ENCODE data around the gene LYVE1.

LYVE1 gene, protein sequence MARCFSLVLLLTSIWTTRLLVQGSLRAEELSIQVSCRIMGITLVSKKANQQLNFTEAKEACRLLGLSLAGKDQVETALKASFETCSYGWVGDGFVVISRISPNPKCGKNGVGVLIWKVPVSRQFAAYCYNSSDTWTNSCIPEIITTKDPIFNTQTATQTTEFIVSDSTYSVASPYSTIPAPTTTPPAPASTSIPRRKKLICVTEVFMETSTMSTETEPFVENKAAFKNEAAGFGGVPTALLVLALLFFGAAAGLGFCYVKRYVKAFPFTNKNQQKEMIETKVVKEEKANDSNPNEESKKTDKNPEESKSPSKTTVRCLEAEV

DNA sequence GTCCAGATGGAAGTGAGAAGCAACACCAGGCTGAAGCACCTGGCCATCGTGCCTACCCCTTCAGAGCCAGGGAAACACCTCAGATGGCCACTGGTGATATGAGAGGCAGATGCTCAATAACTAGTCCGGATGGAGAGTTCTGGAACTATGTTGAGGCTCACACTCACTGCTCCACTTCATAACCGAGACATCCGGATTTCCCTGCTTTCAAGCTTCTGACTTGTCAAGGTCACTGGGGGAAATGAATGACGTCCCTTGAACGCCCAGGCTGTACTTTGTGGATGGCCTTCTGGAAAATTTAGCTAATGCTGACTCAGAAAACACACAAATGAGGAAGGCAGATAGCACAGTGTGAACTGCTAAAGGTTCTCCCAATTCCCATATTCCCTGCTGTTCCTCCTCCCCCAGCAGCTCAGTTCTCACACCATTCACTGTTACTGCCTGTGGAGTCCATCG, at the start of gene LYVE1:
LYVE1 (minus strand) TSS at position 180 of the 456 bp plus-strand sequence; CDS start at position 47, 133 bp downstream.
- no peak within 1 kb of the TSS for H3K27ac ChIP-seq (ENCODE audit: low read length)
- no peak within 1 kb of the TSS for H3K4me3 ChIP-seq (ENCODE audit: low read length)
- H4K20me1 ChIP-seq (ENCODE audit: insufficient read depth, low read length), result no peaks in the 10 kb centered on the region
- H3K4me1 ChIP-seq (ENCODE audit: low read length), result peaks cover 21% of the 10 kb centered on the region
- H2AFZ ChIP-seq (ENCODE audit: low read length), result no peak within 1 kb of the TSS
- H3F3A ChIP-seq (ENCODE audit: insufficient read depth, low read length), result peaks cover 19% of the 10 kb centered on the region
- no peak within 1 kb of the TSS for H3K4me2 ChIP-seq (ENCODE audit: low read depth, low read length)
- no peaks in the 10 kb centered on the region for H3K79me2 ChIP-seq (ENCODE audit: low read length)
- no peaks in the 10 kb centered on the region for H3K9me3 ChIP-seq (replicated peaks; ENCODE audit: insufficient read depth, low read length)
- H3K9me2 ChIP-seq (replicated peaks; ENCODE audit: insufficient read depth, low read length), result no peaks in the 10 kb centered on the region
- DNase-seq, result no peak
- no peaks in the 10 kb centered on the region for H3K27me3 ChIP-seq (replicated peaks; ENCODE audit: insufficient read depth, low read length)
- no peak within 1 kb of the TSS for H3K9ac ChIP-seq (ENCODE audit: low read length)
- no peaks in the 10 kb centered on the region for H3K36me3 ChIP-seq (replicated peaks; ENCODE audit: insufficient read depth, low read length)
- TF ChIP-seq EZH2phosphoT487 (IDR thresholded peaks at IDR 0.05; ENCODE audit: low read length) (no peak), EZH2 (optimal IDR thresholded peaks at IDR 0.05; ENCODE audit: low read depth, low read length) (no peak)
- TF ChIP-seq, protein P1, sequence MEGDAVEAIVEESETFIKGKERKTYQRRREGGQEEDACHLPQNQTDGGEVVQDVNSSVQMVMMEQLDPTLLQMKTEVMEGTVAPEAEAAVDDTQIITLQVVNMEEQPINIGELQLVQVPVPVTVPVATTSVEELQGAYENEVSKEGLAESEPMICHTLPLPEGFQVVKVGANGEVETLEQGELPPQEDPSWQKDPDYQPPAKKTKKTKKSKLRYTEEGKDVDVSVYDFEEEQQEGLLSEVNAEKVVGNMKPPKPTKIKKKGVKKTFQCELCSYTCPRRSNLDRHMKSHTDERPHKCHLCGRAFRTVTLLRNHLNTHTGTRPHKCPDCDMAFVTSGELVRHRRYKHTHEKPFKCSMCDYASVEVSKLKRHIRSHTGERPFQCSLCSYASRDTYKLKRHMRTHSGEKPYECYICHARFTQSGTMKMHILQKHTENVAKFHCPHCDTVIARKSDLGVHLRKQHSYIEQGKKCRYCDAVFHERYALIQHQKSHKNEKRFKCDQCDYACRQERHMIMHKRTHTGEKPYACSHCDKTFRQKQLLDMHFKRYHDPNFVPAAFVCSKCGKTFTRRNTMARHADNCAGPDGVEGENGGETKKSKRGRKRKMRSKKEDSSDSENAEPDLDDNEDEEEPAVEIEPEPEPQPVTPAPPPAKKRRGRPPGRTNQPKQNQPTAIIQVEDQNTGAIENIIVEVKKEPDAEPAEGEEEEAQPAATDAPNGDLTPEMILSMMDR (IDR thresholded peaks at IDR 0.05; ENCODE audit: low read length), result no peak

- Histone ChIP-seq H3K27ac (ENCODE audit: low read length) (no peak overlapping the region), H3K36me3 (replicated peaks; ENCODE audit: insufficient read depth, low read length) (no peaks in the 10 kb centered on the region), H2AFZ (ENCODE audit: low read length) (no peak overlapping the region), H3K9ac (ENCODE audit: low read length) (no peak overlapping the region), H3K4me2 (ENCODE audit: low read depth, low read length) (no peak overlapping the region), H3K79me2 (ENCODE audit: low read length) (no peaks in the 10 kb centered on the region), H3K9me3 (replicated peaks; ENCODE audit: insufficient read depth, low read length) (no peaks in the 10 kb centered on the region), H3K9me2 (replicated peaks; ENCODE audit: insufficient read depth, low read length) (no peaks in the 10 kb centered on the region), H3K4me1 (ENCODE audit: low read length) (no peaks in the 10 kb centered on the region), H4K20me1 (ENCODE audit: insufficient read depth, low read length) (no peaks in the 10 kb centered on the region), H3F3A (ENCODE audit: insufficient read depth, low read length) (no peaks in the 10 kb centered on the region), H3K27me3 (replicated peaks; ENCODE audit: insufficient read depth, low read length) (no peaks in the 10 kb centered on the region), H3K4me3 (ENCODE audit: low read length) (no peak overlapping the region)
- TF ChIP-seq, protein P1 (IDR thresholded peaks at IDR 0.05; ENCODE audit: low read length), result no peak
- TF ChIP-seq EZH2 (optimal IDR thresholded peaks at IDR 0.05; ENCODE audit: low read depth, low read length), result no peak
- TF ChIP-seq EZH2phosphoT487 (IDR thresholded peaks at IDR 0.05; ENCODE audit: low read length), result no peak
- DNase-seq, result no peak
Measured at GRCh38 chr11:10617551-10617950, 49.1 kb upstream of the LYVE1 start.

DNA sequence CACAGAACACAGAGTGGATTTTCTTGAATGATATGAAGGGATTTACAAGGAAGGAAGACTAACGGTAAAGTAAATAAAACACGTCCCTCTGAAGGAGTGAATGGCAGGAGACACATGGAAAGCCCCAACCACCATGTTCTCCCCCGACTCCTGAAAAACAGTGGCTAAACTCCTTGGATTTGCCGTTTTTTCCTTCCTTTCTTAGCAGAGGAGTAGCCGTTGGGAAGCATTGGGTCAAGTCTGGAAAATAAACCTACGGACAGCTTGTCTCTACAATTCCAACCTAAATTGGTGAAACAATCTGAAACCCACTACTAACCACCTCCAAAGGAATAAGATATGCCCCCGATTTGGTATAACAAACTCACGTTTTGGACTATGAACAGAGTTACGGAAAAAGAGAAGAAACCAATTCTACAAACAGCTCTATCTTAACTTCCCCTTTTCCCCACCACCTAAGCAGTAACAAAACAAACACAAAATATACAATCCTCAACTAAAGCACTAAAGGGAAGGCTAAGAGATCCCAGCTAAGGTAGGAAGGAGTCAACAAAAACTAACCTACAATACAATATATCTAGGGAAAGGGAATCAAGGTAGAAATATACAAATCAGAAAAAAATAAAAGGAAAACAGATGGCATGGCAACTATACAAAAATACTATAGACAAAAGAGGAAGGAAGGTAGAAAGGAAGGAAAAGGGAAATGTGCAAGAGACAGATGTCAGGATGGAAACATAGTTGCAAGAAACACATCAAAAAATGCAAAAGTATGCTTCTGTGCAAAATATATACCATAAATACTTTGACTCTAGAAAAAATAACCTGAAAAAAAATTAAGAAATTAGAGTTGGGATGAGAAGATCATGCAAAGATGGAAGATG, 43.8 kb upstream of the LYVE1 start:
- no peaks in the 10 kb centered on the region for H3K79me2 ChIP-seq (ENCODE audit: low read length)
- H4K20me1 ChIP-seq (ENCODE audit: insufficient read depth, low read length), result no peaks in the 10 kb centered on the region
- H3K4me1 ChIP-seq (ENCODE audit: low read length), result peaks cover 15% of the 10 kb centered on the region
- no peaks in the 10 kb centered on the region for H3K36me3 ChIP-seq (replicated peaks; ENCODE audit: insufficient read depth, low read length)
- H3K27ac ChIP-seq (ENCODE audit: low read length), result no peak overlapping the region
- DNase-seq, result no peak
- no peaks in the 10 kb centered on the region for H3F3A ChIP-seq (ENCODE audit: insufficient read depth, low read length)
- no peaks in the 10 kb centered on the region for H3K9me3 ChIP-seq (replicated peaks; ENCODE audit: insufficient read depth, low read length)
- no peaks in the 10 kb centered on the region for H3K27me3 ChIP-seq (replicated peaks; ENCODE audit: insufficient read depth, low read length)
- H3K9ac ChIP-seq (ENCODE audit: low read length), result no peak overlapping the region
- H3K9me2 ChIP-seq (replicated peaks; ENCODE audit: insufficient read depth, low read length), result no peaks in the 10 kb centered on the region
- no peak overlapping the region for H3K4me3 ChIP-seq (ENCODE audit: low read length)
- H2AFZ ChIP-seq (ENCODE audit: low read length), result no peak overlapping the region
- TF ChIP-seq, protein P1 (IDR thresholded peaks at IDR 0.05; ENCODE audit: low read length), result no peak
- TF ChIP-seq EZH2phosphoT487 (IDR thresholded peaks at IDR 0.05; ENCODE audit: low read length) (no peak), EZH2 (optimal IDR thresholded peaks at IDR 0.05; ENCODE audit: low read depth, low read length) (no peak)
- H3K4me2 ChIP-seq (ENCODE audit: low read depth, low read length), result no peak overlapping the region

All from MM.1S (cell line).